ENCODE results near the gene CSNK1G1.
"Not testable (repeated sequence)": the region's sequence is repeated elsewhere in the genome, so short reads cannot be mapped to it uniquely, and the experiment has no call there.

CSNK1G1 gene

DNA sequence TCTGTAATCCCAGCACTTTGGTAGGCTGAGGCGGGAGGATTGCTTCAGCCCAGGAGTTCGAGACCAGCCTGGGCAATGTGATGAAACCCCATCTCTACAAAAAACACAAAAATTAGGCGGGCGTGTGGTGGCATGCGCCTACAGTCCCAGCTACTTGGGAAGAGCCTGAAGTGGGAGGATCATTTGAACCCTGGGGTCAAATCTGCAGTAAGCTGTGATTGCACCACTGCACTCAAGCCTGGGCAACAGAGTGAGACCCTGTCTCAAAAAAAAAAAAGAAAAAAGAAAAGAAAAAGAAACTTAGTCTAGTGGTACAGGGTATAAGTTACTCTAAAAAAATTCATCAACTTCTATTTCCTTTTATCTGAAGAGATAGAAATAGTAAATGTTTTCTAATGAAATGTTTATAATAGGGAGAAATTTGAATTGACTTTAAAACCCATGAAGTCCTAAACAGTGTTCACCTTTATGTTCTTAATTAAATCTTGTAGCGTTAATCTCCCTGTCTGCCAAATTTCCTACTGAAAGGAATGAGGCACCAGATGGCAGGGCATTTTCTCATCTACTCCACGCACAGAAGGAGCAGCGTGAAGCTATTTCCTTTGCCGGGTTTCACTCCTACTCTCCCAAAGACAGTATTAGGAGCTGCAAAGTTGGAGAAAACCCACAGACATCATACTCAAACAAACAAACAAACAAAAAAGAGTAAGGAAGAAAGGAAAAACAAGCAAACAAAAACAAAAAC lies 23.4 kb upstream of the CSNK1G1 start:
- no peak for TF ChIP-seq JUND (IDR thresholded peaks at IDR 0.05; ENCODE audit: low read depth)
- DNase-seq (ENCODE audit: low read depth in 1 of 2, low spot score in 1 of 2): no peak
- in situ Hi-C loops (cut with HindIII; ENCODE audit: low pct_unique_long_range_greater_than_20kb, low sequenced_read_pairs): no loop called here

DNA sequence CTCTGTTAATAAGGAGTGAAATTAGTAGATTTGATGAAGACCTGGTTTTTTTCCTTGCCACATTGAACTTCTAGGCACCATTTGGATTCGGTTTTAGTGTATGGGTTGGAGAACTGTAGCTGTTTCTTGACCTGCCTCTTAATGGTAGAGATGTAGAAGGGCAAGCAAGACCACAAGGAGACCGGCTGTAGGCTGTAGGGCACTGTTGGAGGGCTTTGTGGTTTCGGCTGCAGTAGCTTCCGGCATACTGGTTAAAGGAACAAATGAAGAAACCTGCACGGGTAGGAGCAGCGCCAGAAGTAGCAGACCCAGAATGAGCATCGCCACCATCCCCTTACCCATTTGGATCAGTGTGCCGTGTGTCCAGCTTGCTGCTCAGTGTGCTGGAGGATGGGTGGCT lies 17.4 kb upstream of the CSNK1G1 start:
- no peak for DNase-seq (ENCODE audit: low read depth in 1 of 2, low spot score in 1 of 2)
- in situ Hi-C loops (cut with HindIII; ENCODE audit: low pct_unique_long_range_greater_than_20kb, low sequenced_read_pairs): no loop called here
- TF ChIP-seq JUND (IDR thresholded peaks at IDR 0.05; ENCODE audit: low read depth): no peak

DNA sequence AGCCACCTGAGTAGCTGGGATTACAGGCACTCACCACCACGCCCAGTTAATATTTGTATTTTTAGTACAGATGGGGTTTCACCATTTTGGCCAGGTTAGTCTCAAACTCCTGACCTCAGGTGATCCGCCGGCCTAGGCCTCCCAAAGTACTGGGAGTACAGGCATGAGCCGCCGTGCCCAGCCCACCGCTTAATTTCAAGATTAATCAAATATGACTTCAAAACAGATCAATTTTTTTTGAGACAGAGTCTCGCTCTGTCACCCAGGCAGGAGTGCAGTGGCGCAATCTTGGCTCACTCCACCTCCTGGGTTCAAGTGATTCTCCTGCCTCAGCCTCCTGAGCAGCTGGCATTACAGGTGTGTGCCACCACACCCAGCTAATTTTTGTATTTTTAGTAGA lies 15.4 kb upstream of the CSNK1G1 start:
- DNase-seq (ENCODE audit: low read depth in 1 of 2, low spot score in 1 of 2); in situ Hi-C loops (cut with HindIII; ENCODE audit: low pct_unique_long_range_greater_than_20kb, low sequenced_read_pairs): not testable (repeated sequence)

DNA sequence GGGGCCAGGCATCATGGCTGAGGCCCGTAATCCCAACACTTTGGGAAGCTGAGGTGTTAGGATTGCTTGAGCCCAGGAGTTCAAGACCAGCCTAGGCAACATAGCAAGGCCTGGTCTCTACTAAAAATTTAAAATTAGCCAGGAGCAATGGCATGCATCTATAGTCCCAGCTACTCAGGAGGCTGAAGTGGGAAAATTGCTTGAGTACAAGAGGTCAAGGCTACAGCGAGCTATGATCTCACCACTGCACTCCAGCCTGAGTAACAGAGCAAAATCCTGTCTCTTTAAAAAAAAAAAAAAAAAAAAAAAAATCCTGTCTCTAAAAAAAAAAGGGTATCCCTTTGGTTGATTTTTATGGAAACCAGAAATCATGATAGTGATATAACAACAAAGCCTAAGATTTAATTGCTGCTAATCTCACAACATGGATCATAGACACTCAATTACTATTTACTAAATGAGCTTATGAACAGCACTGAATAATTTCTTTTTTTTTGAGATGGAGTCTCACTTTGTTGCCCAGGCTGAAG lies 13.2 kb upstream of the CSNK1G1 start:
- TF ChIP-seq JUND (IDR thresholded peaks at IDR 0.05; ENCODE audit: low read depth): no peak
- no peak for DNase-seq (ENCODE audit: low read depth in 1 of 2, low spot score in 1 of 2)
- in situ Hi-C loops (cut with HindIII; ENCODE audit: low pct_unique_long_range_greater_than_20kb, low sequenced_read_pairs): no loop called here

DNA sequence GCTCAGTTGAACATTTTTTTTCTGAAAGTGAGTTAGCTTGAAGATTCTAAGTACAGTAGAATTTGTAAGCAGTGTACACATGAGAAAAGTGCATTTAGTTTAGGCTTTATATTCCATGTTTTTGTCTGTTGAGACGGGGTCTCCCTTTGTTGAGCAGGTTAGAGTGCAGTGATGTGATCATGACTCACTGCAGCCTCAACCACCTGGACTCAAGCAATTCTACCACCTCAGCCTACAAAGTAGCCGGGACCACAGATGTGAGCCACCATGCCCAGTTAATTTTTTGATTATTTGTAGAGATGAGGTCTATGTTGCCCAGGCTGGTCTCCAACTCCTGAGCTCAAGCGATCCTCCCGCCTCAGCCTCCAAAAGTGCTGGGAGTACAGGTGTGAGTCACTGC lies 5.3 kb upstream of the CSNK1G1 start:
- in situ Hi-C loops (cut with HindIII; ENCODE audit: low pct_unique_long_range_greater_than_20kb, low sequenced_read_pairs): no loop called here
- TF ChIP-seq JUND (IDR thresholded peaks at IDR 0.05; ENCODE audit: low read depth): no peak
- DNase-seq (ENCODE audit: low read depth in 1 of 2, low spot score in 1 of 2): no peak

DNA sequence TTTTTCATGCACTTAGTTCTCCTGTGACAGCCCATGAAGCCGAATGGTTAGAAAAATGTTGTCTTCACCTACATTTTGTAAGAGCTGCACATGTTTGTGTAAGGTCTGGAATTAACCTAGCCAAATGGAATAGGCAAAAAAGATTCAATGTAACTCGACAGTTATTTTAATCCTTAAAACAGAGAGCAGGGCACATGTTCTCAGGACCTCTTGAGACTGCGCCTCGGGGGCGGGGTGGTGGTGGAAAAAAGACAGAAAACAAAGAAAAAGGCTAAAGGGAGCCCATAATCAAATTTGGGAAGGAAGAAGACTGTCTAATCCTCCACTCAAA lies 702 bp upstream of the CSNK1G1 start:
- TF ChIP-seq JUND (IDR thresholded peaks at IDR 0.05; ENCODE audit: low read depth): no peak
- in situ Hi-C loops (cut with HindIII; ENCODE audit: low pct_unique_long_range_greater_than_20kb, low sequenced_read_pairs): no loop called here
- DNase-seq (ENCODE audit: low read depth in 1 of 2, low spot score in 1 of 2): no peak

DNA sequence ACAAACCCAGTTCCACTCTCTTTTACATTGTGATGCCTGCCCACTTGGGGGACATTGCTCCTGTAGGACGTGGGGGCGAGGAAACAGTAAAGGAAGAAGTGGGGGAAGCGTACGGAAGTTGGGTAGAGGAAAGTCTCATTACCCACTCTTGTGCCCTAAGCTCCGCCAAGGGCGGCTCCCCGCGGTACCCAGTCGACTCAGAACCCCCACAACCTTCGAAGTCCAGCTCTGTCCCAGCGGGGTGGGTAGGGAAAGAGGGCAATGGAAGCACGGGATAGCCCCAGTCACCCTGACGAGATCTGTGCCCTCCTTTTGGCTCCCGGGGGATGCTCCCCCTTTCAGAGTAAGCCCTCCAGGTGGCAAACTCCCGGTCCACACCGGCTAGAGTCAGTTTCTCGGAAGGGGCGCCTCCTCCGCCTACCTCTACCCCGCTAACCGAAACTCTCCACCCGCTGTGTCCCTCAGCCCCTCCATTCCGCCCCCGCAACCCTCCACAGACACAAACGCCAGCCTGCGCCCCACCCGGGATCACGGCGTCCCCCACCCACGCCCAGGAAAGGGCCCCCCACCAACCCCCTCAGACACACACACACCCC lies 527 bp downstream of the CSNK1G1 start:
- in situ Hi-C loops (cut with HindIII; ENCODE audit: low pct_unique_long_range_greater_than_20kb, low sequenced_read_pairs): no loop called here
- no peak for TF ChIP-seq JUND (IDR thresholded peaks at IDR 0.05; ENCODE audit: low read depth)
- no peak for DNase-seq (ENCODE audit: low read depth in 1 of 2, low spot score in 1 of 2)

DNA sequence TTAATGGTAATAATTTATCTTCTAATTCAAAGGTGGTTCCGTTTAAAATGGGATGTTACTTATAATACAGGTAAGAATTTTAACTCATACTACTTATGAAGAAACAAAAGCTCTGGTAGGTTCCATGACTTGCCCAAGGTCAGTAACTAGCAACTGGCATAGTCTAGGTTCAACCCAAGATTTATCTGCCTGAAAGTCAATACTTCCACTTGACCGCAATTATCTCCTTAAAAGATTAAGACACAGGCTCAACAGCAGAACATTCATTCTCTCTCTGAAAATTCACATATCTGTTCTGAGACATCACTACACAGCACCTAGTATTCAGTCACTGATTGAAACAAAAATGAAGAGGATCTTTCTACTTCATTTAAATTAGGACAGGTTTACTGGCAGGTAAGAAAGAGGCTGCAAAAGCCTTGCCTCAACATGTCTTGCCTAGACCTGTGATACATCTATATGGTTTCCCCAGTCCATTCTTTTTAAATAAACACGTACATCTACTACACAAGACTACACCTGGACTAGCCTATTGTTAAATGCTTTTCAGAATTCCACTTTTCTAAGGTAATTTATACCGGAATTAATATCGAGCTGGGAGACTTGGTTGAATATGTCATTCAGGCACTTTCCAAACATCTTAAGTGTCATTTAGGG lies 1.2 kb downstream of the CSNK1G1 start:
- TF ChIP-seq JUND (IDR thresholded peaks at IDR 0.05; ENCODE audit: low read depth): no peak
- in situ Hi-C loops (cut with HindIII; ENCODE audit: low pct_unique_long_range_greater_than_20kb, low sequenced_read_pairs): no loop called here
- DNase-seq (ENCODE audit: low read depth in 1 of 2, low spot score in 1 of 2): no peak

DNA sequence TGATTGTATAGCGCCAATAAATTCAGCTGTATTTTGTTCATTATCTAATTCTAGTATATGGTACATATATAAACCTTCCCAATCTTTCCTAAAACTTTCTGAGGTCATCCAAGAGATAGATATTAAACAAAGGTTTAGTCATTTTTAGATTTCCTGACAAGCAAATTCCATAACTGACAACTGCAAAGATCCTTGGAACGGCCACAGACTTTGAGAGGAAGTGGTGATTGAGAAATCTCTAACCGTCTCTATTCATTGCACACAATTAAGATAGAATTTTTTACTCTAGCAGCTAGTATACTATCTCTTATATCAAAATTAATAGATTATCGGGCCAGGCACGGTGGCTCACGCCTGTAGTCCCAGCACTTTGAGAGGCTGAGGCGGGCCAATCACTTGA lies 4.7 kb downstream of the CSNK1G1 start:
- no peak for DNase-seq (ENCODE audit: low read depth in 1 of 2, low spot score in 1 of 2)
- in situ Hi-C loops (cut with HindIII; ENCODE audit: low pct_unique_long_range_greater_than_20kb, low sequenced_read_pairs): no loop called here
- no peak for TF ChIP-seq JUND (IDR thresholded peaks at IDR 0.05; ENCODE audit: low read depth)

DNA sequence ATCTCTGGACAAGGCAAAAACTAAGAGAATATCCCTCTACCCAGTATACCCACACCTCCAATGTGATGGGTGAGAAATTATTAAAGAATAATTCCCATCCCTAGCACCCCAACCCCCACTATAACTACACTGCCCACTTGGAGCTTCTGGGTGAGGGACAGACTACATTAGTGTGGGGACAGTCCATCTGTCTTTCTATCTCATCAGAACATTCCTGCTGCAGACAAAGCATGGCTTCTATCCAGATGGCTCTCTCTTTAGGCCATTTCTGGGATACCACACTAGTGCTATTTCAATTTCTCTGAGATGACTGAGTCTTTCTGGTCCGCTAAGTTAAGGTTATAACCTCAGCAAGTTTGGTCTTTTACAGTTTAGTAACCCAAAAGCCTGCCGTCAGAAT lies 6.6 kb downstream of the CSNK1G1 start:
- TF ChIP-seq JUND (IDR thresholded peaks at IDR 0.05; ENCODE audit: low read depth): no peak
- no peak for DNase-seq (ENCODE audit: low read depth in 1 of 2, low spot score in 1 of 2)
- in situ Hi-C loops (cut with HindIII; ENCODE audit: low pct_unique_long_range_greater_than_20kb, low sequenced_read_pairs): no loop called here

DNA sequence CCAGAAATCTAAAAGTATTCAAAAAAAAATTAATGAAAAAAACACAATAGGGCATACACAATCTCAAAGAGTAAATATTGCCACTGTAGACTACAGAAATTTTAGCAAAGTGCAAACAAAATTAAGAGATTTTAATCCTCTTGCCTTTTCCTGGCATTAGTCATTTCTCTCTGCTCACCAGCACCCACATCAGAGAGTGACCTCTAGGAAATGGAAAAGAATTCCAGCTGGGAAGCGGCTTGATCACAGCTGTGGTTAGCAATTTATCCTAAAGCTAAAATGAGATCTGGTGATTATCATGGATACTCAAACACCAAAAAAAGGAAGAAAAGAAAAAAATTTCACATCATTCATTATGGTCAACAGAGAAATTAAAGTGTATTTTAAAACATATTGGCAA lies 7.5 kb downstream of the CSNK1G1 start:
- DNase-seq (ENCODE audit: low read depth in 1 of 2, low spot score in 1 of 2): no peak
- TF ChIP-seq JUND (IDR thresholded peaks at IDR 0.05; ENCODE audit: low read depth): no peak
- in situ Hi-C loops (cut with HindIII; ENCODE audit: low pct_unique_long_range_greater_than_20kb, low sequenced_read_pairs): no loop called here

DNA sequence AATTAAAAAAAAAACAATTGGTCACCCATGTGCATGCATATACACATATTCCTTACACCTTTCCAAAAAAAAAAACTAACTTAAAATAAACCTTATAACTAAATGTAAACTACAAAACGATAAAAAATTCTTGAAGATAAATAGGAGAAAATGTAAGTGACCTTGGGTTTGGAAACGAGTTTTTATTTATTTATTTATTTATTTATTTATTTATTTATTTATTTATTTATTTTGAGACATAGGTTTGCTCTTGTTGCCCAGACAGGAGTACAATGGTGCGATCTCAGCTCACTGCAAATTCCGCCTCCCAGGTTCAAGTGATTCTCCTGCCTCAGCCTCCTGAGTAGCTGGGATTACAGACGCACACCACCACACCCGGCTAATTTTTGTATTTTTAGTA lies 9.7 kb downstream of the CSNK1G1 start:
- DNase-seq (ENCODE audit: low read depth in 1 of 2, low spot score in 1 of 2); in situ Hi-C loops (cut with HindIII; ENCODE audit: low pct_unique_long_range_greater_than_20kb, low sequenced_read_pairs): not testable (repeated sequence)

DNA sequence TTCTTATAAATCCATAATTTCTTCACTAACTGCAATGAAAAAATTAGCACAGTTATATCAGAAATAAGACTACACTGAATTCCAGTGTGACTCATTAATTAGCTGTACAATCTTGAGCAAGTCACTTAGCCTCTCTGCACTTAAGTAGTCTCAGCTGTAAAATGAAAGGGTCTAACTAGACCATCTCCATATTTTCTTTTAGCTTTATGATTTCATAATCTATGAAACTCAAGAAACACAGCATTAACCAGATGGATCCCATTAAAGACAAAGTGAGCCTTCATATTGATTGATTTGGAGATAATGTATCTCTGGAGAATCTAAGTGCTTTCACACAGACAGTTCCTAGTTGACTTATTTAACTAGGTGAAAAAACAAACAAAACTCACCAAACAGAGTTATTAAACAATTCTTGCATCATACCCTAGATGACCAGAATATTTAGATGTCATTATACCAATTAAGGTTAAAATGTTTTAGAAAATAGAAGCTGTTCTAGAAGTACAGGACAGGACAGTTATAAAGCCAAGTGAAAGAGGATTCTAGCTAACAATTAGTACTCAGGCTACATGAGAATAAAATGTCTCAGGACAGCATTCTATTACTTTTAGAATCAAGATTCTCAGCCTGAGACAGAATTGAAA lies 11.2 kb downstream of the CSNK1G1 start:
- no peak for TF ChIP-seq JUND (IDR thresholded peaks at IDR 0.05; ENCODE audit: low read depth)
- in situ Hi-C loops (cut with HindIII; ENCODE audit: low pct_unique_long_range_greater_than_20kb, low sequenced_read_pairs): no loop called here
- no peak for DNase-seq (ENCODE audit: low read depth in 1 of 2, low spot score in 1 of 2)

Data from T47D (cell line).